Fibroblast of skin of abdomen (primary cell): Measurements from ENCODE around the gene CLCN4. TPM values are rescaled to one million over a fixed set of nuclear protein-coding genes. Genes with fewer than 3 reads are reported as not detected.
A peak's percentile ranks its signal among the peaks of the same experiment; 100 is the strongest.

Experiments used
- DNase-seq: peaks from one replicate; pipeline ENCODE4 v3.0.0-alpha.2; 2013
- polyA plus RNA-seq, 2 experiments: library from polyadenylated mRNA; unstranded; fragments of 120-200 nt; gene quantifications; one replicate each; pipeline ENCODE4 v1.2.1, GENCODE V29; 2013; ENCODE audit not compliant: insufficient read length in 2 of 2

The CLCN4 gene
- 0.84 TPM for polyA plus RNA-seq (2013, experiment 1 of 2; ENCODE audit: insufficient read length)
- polyA plus RNA-seq (2013, experiment 2 of 2; ENCODE audit: insufficient read length) = 0.81 TPM

DNA sequence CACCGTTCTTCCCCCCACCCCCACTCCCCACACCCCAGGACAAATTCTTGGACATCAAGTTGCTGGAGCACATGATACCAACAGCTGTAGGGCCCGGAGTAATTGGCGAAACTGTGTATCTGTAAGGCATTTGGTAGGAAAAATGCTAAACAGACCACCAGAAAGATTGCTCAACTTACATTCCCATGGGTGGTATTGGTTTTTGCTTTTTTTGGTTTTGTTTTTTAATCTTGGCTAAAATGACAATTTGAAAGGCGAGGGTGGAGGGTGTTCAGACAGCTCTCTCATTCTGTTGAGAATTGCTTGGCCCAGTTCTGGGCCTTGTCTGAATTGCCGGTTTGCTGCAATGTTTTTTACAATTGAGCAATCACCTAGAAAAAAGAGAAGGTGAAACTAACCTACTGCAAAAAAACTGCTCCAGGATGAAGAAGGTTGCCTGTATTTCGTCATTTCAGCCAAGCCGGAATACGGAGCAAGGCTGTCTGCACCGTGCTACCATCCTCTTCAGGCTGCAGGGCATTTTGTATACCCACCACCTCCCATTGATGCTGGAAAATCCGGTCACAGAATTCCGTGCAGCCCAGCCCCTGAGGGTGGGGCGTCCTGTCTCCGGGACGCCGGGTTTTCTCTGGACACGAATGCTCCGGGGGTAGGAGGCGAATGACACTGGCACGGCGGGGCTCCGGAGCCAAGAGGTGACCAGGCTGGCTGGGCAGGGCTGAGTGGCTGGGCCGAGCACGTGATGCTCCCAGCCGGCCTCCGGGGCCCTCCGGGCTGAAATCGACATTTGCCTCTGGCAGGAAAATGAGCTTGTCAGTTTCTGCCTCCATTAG, at the start of gene CLCN4:
Gene CLCN4 (plus strand): TSS at position 777 of the 833 bp plus-strand sequence. CDS start 28,058 bp downstream, outside the sequence.
- peak; percentile 36 for DNase-seq

DNA sequence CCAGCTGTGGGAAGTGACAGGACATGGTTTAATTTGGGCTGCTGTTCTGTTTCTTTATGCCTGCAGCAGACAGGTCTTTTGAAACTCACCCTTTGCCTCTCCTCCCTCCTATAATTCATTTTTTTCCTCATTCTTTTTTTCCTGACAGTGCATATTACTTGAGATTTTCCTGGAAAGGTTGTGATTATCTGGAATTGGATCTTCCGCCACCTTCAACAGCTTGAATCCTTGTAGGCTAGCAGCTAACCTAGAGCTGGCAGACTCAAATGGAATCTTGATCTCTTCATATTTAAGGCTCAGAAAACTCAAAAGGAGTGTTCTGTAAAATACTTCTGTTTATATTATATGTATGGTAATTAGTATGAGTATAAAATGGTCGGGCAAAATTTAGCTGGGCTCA, 49.3 kb upstream of the CLCN4 start:
- no peak for DNase-seq

DNA sequence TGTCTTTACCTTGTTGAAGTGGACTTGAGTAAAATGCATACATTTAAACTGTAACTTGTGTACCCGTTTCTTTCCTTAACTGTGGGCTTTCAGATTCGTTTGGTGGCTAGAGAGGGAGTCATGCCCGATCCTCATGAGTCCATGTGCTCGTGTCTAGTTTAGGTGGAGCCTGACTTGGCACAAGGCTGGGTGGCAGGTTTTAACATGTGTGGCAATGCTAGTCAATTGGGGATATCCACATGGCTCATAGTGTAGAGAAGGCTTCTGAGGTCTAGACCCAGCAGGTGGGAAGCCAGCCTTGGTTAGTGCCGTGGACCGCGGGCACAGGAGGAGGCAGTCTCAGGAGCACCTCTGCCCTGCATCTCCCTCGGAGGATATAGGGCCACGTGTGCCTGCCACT, 48.5 kb upstream of the CLCN4 start:
- DNase-seq = no peak

- no peak for DNase-seq
These were observed 47.1 kb upstream of the CLCN4 start for GRCh38 chrX:10109695-10110094.

- no peak for DNase-seq
These were observed 46.3 kb upstream of the CLCN4 start for GRCh38 chrX:10110316-10110935.

DNA sequence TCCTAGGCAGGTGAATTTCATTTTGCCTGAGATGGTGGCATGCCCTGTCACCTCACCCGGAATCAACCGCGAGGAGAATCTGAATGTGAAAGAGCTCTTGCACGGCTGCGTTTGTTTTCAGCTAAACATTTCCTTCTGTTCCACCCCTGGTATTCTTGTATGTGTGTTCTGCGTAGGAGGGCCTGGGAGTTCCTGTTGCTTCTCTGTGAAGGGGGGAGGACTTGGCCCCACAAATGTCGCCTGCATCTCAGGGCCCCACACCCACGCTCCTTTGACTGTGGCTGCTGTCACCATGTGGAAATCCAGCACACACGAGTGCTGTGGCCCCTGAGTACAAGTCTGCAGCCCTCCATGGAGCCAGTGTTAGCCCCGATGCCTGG, 45.8 kb upstream of the CLCN4 start:
- no peak for DNase-seq

- DNase-seq = no peak
These were observed 45.2 kb upstream of the CLCN4 start for GRCh38 chrX:10111364-10112148.

- no peak for DNase-seq
These were observed 44.3 kb upstream of the CLCN4 start for GRCh38 chrX:10112510-10112909.

- no peak for DNase-seq
These were observed 41.7 kb upstream of the CLCN4 start for GRCh38 chrX:10115082-10115481.

DNA sequence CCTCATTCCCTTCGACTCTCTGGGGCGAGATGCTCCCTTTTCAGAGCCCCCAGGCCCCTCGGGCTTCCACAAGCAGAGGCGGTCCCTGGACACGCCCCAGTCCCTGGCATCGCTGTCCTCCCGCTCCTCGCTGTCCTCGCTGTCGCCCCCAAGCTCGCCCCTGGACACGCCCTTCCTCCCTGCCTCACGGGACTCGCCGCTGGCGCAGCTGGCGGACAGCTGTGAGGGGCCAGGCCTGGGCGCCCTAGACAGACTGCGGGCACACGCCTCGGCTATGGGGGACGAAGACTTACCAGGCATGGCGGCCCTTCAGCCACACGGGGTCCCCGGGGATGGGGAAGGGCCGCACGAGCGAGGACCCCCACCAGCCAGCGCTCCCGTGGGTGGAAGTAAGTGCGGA, 39.5 kb upstream of the CLCN4 start:
- no peak for DNase-seq

DNA sequence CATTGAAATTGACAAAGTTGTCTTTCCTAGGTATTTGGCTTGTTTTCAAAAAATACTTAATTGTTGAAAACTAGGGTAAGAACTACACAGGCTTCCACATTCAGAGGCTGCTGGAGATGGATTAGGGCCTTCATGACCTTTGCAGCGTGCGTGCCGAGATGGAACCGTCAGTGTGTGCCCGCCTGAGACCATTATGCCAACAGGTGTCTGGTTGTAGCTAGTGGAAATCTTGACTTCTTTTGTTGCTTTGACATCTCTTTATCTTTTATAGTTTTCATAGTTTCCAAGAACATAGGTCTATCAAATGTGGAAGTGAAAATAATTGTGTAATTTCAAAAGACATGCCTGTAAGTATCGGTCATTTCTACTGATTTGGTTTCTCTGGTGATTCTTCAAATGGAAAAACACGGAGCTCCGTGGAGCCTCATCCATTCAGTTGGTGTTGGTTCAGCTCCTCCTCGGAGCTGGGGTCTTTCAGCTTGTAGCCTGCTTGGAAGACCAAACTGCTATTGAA, 38.9 kb upstream of the CLCN4 start:
- DNase-seq = no peak

DNA sequence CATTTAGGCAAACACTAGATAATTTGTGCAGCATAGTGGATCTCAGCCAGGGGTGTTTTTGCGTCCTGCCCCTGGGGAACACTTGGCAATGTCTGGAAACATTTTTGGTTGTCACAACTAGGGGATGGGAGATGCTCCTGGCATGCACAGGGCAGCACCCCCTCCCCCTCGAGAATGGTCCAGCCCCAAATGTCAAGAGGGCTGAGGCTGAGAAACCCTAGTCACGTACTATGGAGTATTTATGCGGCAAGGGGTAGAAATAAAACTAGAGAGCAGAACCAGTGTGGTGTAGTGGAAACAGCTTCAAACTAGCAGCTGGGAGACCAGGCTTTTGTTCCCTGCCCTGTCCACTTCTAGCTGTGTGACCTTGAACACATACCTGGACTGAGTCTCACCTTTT, 38.2 kb upstream of the CLCN4 start:
- no peak for DNase-seq

- DNase-seq = peak; percentile 65
These were observed 37.3 kb upstream of the CLCN4 start for GRCh38 chrX:10119399-10119990.

- no peak for DNase-seq
These were observed 36.4 kb upstream of the CLCN4 start for GRCh38 chrX:10120331-10120730.

- no peak for DNase-seq
These were observed 35.9 kb upstream of the CLCN4 start for GRCh38 chrX:10120828-10121227.

- no peak for DNase-seq
These were observed 35.0 kb upstream of the CLCN4 start for GRCh38 chrX:10121787-10122186.

DNA sequence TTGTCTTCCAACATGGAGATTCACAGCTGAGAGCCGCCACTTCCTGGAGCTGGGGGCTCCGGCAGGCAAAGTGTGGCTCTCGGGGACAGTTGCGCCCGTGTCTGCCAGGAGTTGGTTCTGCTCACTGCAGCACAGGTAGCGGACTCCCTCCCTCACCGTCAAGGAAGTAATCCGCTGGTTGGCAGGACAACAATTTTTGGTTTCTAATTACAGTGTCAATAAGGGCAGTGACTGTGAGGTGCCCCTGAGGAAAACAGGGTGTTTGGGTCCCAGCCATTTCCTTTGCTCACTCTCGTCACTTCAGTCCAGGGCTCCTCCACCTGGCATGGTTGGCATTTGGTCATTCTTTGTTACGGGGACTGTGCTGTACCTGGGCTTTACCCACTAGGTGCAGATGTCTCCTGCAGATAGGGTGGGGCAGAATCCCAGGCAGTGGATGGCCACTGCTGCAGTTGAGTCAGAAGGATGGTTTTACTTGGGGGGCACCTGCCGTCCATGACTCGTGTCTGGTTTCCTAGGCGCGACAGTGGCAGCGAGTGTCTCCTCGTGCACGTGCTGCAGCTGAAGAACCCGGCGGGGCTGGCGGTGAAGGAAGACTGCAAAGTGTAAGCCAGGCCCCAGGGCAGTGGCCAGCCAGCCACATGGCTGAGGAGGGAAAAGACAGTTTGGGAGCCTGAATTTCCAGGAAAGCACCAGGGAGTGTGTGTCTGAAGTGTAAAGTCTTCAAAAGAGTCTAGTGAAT, 32.1 kb upstream of the CLCN4 start:
- DNase-seq = no peak

- DNase-seq = no peak
These were observed 31.5 kb upstream of the CLCN4 start for GRCh38 chrX:10125248-10125615.

- DNase-seq = no peak
These were observed 30.7 kb upstream of the CLCN4 start for GRCh38 chrX:10126044-10126443.

DNA sequence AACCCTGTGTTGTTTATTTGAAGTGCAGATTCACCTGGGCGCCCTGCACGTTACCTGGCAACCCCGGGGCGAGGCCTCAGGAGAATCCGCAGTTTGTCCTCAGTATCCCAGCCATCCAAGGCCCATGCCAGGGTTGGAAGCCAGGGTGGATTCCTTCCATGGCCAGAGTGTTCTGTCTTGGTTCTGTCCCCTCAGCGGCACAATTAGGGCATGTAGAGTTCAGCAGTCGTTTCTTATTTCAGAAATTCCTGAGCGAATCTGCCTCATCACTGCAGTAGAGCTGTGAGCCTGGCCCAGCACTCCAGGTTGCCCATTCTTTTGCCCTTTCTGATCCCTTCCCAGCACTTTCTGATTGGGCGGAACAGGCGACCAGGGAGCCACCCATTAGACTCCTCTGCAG, 29.9 kb upstream of the CLCN4 start:
- no peak for DNase-seq

- no peak for DNase-seq
These were observed 28.4 kb upstream of the CLCN4 start for GRCh38 chrX:10128386-10128785.

GRCh38 chrX:10129229-10129628, 27.5 kb upstream of the CLCN4 start:
- DNase-seq = no peak
